Osteocyte (in vitro differentiated cells): ENCODE data around the gene RXFP1. TPM values are rescaled to one million over a fixed set of nuclear protein-coding genes. Genes with fewer than 3 reads are reported as not detected.

ENCODE experiments used
- DNase-seq: peaks from one replicate; pipeline ENCODE4 v3.0.0; 2021; ENCODE audit warnings: mixed read lengths; ENCODE audit not compliant: unreplicated experiment; ENCODE audit errors: extremely low spot score
- H3K27ac Mint-ChIP-seq: one replicate; pipeline ENCODE4 v1.8.0; 2021; ENCODE audit warnings: mild to moderate bottlenecking, mixed read lengths; ENCODE audit not compliant: unreplicated experiment
- H3K27me3 Mint-ChIP-seq: one replicate; pipeline ENCODE4 v1.8.0; 2021; ENCODE audit warnings: mixed read lengths; ENCODE audit not compliant: unreplicated experiment
- H3K36me3 Mint-ChIP-seq: one replicate; pipeline ENCODE4 v1.8.0; 2021; ENCODE audit warnings: mixed read lengths; ENCODE audit not compliant: unreplicated experiment
- H3K4me1 Mint-ChIP-seq: one replicate; pipeline ENCODE4 v1.8.0; 2021; ENCODE audit warnings: mixed read lengths; ENCODE audit not compliant: unreplicated experiment
- H3K4me3 Mint-ChIP-seq: one replicate; pipeline ENCODE4 v1.8.0; 2021; ENCODE audit warnings: mild to moderate bottlenecking, moderate library complexity, mixed read lengths; ENCODE audit not compliant: unreplicated experiment
- H3K9me3 Mint-ChIP-seq: one replicate; pipeline ENCODE4 v1.8.0; 2021; ENCODE audit warnings: mixed read lengths; ENCODE audit not compliant: unreplicated experiment
- CTCF ChIP-seq: fragments of 200-600 bp; sonication (generic); IDR thresholded peaks from 2 replicates; pipeline ENCODE4 v1.5.0; 2021; ENCODE audit warnings: antibody characterized with exemption, mild to moderate bottlenecking, moderate library complexity
- total RNA-seq: library from RNA; stranded (reverse); gene quantifications from 2 replicates; pipeline ENCODE4 v1.2.1, GENCODE V29; 2021

The RXFP1 gene
- total RNA-seq, 1 donor from 2014 or later = not detected

- no peak overlapping the region for H3K4me3 Mint-ChIP-seq
- no peaks in the 10 kb centered on the region for H3K36me3 Mint-ChIP-seq
These were observed 68.6 kb downstream of the RXFP1 start for GRCh38 chr4:158590306-158590705.

GRCh38 chr4:158590824-158591223, 69.1 kb downstream of the RXFP1 start:
- no peaks in the 10 kb centered on the region for H3K9me3 Mint-ChIP-seq
- no peak overlapping the region for H3K27ac Mint-ChIP-seq
- no peak for TF ChIP-seq CTCF
- H3K4me1 Mint-ChIP-seq = no peaks in the 10 kb centered on the region
- DNase-seq = no peak
- H3K27me3 Mint-ChIP-seq = peaks cover 15% of the 10 kb centered on the region
- H3K36me3 Mint-ChIP-seq = no peaks in the 10 kb centered on the region
- no peak overlapping the region for H3K4me3 Mint-ChIP-seq

More at GRCh38 chr4:158590306-158590705, 68.6 kb downstream of the RXFP1 start:
- H3K27me3 Mint-ChIP-seq = peaks cover 15% of the 10 kb centered on the region
- no peak overlapping the region for H3K27ac Mint-ChIP-seq
- no peak for TF ChIP-seq CTCF
- H3K9me3 Mint-ChIP-seq = no peaks in the 10 kb centered on the region
- no peaks in the 10 kb centered on the region for H3K4me1 Mint-ChIP-seq
- DNase-seq = no peak

- Mint-ChIP-seq H3K36me3 (no peaks in the 10 kb centered on the region), H3K4me3 (no peak overlapping the region), H3K27me3 (peaks cover 48% of the 10 kb centered on the region), H3K4me1 (peaks cover 8% of the 10 kb centered on the region), H3K27ac (no peak overlapping the region), H3K9me3 (no peaks in the 10 kb centered on the region)
- DNase-seq = no peak
- TF ChIP-seq CTCF = no peak
These were observed 76.4 kb downstream of the RXFP1 start for GRCh38 chr4:158597879-158598596.

GRCh38 chr4:158599150-158599549, 77.5 kb downstream of the RXFP1 start:
- Mint-ChIP-seq H3K4me1 (peaks cover 8% of the 10 kb centered on the region), H3K9me3 (no peaks in the 10 kb centered on the region), H3K27me3 (peaks cover 41% of the 10 kb centered on the region), H3K27ac (no peak overlapping the region), H3K4me3 (no peak overlapping the region), H3K36me3 (no peaks in the 10 kb centered on the region)
- no peak for DNase-seq
- TF ChIP-seq CTCF = no peak

GRCh38 chr4:158599765-158600498, 78.2 kb downstream of the RXFP1 start:
- H3K27me3 Mint-ChIP-seq = peaks cover 40% of the 10 kb centered on the region
- H3K4me1 Mint-ChIP-seq = peaks cover 8% of the 10 kb centered on the region
- H3K4me3 Mint-ChIP-seq = no peak overlapping the region
- no peak for TF ChIP-seq CTCF
- H3K27ac Mint-ChIP-seq = no peak overlapping the region
- no peaks in the 10 kb centered on the region for H3K9me3 Mint-ChIP-seq
- H3K36me3 Mint-ChIP-seq = no peaks in the 10 kb centered on the region
- no peak for DNase-seq
